Thoracic aorta (tissue), 2 donors: ENCODE measurements around the gene KCNJ13. TPM values are rescaled to one million over a fixed set of nuclear protein-coding genes. Genes with fewer than 3 reads are reported as not detected.

Experiments used
- ATAC-seq: fragments of 150-250 bp; one replicate; pipeline ENCODE4 v1.8.0; 2017; ENCODE audit warnings: low read depth; ENCODE audit not compliant: insufficient number of reproducible peaks, low FRiP score
- DNase-seq: peaks from one replicate; pipeline ENCODE4 v3.0.0-alpha.2; 2020; ENCODE audit warnings: low spot score
- H3K27ac ChIP-seq, 2 donors: fragments of 200-600 bp; sonication (generic); 1 replicate in 1 of 2; 2 replicates in 1 of 2; pipeline ENCODE4 v1.5.1; 2016; ENCODE audit warnings: mild to moderate bottlenecking in 2 of 2, moderate library complexity in 2 of 2
- H3K27me3 ChIP-seq: fragments of 200-600 bp; sonication (generic); replicated peaks from 2 replicates; pipeline ENCODE4 v1.6.0; 2016; ENCODE audit warnings: mild to moderate bottlenecking; ENCODE audit not compliant: insufficient read depth
- H3K36me3 ChIP-seq: fragments of 200-600 bp; sonication (generic); one replicate; pipeline ENCODE4 v1.5.1; 2016
- H3K4me1 ChIP-seq, 2 donors: fragments of 200-600 bp; sonication (generic); 1 replicate in 1 of 2; 2 replicates in 1 of 2; pipeline versions ENCODE4 v1.5.1 to v1.6.0; 2016; ENCODE audit warnings: low read depth in 2 of 2, mild to moderate bottlenecking in 1 of 2; ENCODE audit not compliant: control insufficient read depth in 1 of 2
- H3K4me3 ChIP-seq: fragments of 200-600 bp; sonication (generic); 2 replicates; pipeline ENCODE4 v1.5.1; 2016; ENCODE audit warnings: mild to moderate bottlenecking
- H3K9me3 ChIP-seq: fragments of 200-600 bp; sonication (generic); 2 replicates; pipeline ENCODE4 v1.5.1; 2016
- total RNA-seq, 2 donors: library from RNA; depleted of rRNA; stranded (reverse); fragments of >200 nt; gene quantifications; one replicate each; pipeline versions ENCODE4 v1.1.0 to v1.2.3, GENCODE V29; 2016
- TF ChIP-seq, protein P1 (sequence below): fragments of 200-600 bp; sonication (generic); IDR thresholded peaks from one replicate; pipeline ENCODE4 v1.5.1; 2019; ENCODE audit warnings: antibody characterized with exemption

The KCNJ13 gene
- total RNA-seq, 2 donors from 2014 or later = not detected

DNA sequence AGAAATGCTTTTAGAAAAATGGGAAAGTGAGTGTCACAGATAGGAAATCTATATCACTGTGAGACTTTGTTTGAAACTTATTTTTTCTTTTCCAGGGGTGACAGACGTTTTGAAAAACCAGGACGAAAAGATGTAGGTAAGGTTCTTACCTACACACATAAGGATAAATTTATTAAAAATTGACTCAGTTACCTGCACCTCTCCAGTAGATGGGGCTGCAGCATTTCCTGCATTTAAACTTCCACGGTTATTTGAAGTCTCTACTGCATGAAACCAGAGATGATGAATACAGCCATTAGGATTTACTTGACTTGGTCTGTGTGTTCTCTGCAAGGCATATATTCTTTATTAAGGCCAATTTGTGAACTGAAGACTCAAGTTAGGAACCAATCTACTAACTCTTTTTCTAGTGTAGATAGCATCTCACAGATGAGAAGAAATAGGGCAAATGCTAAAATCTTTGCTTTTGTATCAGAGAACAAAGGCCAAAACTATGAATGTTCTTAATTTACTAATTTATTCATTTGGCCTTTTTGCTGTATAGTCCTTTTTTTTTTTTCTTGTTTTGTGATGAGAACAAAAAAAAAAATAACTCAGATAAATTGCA lies 15.0 kb downstream of the KCNJ13 start:
- ATAC-seq = no peak
- Histone ChIP-seq H3K27me3 (no peaks in the 10 kb centered on the region), H3K27ac (no peak overlapping the region), H3K9me3 (no peaks in the 10 kb centered on the region), H3K4me3 (no peak overlapping the region), H3K36me3 (peaks cover 14% of the 10 kb centered on the region), H3K4me1 (no peaks in the 10 kb centered on the region)
- TF ChIP-seq, protein P1, sequence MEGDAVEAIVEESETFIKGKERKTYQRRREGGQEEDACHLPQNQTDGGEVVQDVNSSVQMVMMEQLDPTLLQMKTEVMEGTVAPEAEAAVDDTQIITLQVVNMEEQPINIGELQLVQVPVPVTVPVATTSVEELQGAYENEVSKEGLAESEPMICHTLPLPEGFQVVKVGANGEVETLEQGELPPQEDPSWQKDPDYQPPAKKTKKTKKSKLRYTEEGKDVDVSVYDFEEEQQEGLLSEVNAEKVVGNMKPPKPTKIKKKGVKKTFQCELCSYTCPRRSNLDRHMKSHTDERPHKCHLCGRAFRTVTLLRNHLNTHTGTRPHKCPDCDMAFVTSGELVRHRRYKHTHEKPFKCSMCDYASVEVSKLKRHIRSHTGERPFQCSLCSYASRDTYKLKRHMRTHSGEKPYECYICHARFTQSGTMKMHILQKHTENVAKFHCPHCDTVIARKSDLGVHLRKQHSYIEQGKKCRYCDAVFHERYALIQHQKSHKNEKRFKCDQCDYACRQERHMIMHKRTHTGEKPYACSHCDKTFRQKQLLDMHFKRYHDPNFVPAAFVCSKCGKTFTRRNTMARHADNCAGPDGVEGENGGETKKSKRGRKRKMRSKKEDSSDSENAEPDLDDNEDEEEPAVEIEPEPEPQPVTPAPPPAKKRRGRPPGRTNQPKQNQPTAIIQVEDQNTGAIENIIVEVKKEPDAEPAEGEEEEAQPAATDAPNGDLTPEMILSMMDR = peak; percentile 19
- DNase-seq = no peak

DNA sequence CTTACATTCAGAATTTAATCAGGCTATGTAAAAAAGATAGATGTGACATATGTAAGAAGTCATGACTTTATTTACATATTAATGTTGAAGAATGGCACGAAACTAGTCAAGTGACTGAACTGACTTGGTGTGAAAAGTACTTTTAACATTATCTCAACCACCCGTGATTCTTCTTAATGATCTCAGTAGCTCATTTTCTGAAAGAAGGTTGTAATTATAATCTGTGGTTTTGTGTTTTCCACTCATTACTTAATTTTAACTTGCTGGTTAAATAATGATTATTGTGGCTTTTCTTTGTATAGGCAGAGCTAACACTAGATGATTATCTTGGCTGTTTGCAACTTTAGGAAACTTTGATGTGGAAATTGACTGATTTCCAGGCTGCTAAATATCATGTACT lies 18.5 kb downstream of the KCNJ13 start:
- no peaks in the 10 kb centered on the region for H3K27me3 ChIP-seq
- H3K4me3 ChIP-seq = no peak overlapping the region
- DNase-seq (no peak), ATAC-seq (no peak)
- no peaks in the 10 kb centered on the region for H3K4me1 ChIP-seq
- no peaks in the 10 kb centered on the region for H3K9me3 ChIP-seq
- H3K36me3 ChIP-seq = peaks cover 7% of the 10 kb centered on the region
- H3K27ac ChIP-seq = no peak overlapping the region
- TF ChIP-seq, protein P1 = no peak

DNA sequence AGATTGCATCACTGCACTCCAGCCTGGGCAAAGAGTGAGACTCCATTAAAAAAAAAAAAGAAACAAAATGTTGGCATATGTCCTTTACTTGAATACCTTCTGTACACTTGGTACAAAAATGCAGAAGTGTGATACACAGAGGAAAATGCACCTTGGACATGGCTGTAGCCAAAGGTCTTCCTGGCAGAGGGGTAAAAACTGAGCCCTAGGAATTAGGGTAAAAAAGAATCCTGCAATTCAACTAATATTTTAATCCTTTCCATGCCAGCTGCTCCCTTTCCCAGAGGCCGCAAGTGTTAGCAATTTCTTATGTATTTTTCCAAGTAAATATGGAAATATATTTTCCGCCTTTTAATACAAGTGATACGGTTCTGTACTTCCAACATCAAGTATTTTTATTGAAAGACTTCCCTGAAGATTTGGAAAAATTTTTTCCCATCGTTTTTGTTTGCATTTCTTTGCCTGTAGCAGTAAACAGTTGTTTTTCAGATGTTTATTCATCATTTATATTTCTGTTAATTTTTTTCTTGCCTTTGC lies 26.2 kb downstream of the KCNJ13 start:
- Histone ChIP-seq H3K36me3 (peaks cover 33% of the 10 kb centered on the region), H3K27ac (no peak overlapping the region), H3K4me3 (no peak overlapping the region), H3K27me3 (no peaks in the 10 kb centered on the region), H3K4me1 (no peaks in the 10 kb centered on the region), H3K9me3 (no peaks in the 10 kb centered on the region)
- ATAC-seq (no peak), DNase-seq (no peak)
- TF ChIP-seq, protein P1 = no peak

DNA sequence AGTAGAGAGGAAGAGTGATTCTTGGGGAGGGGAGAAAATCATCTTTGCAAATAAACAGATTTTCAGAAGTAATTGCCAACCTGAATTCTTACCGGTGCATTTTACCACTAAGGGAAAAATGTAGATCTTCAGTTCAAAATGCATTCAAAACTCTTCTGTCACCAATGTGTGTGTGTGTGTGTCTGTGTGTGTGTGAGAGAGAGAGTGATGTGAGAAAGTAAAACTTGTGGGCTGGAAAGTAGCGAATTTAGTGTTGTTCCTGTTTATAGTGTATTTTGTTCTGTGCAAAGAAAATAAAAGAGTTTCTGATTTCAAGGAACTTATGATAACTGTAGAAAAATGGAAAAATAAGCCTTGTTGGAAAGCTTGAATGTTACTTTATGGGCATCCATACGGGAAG lies 27.0 kb downstream of the KCNJ13 start:
- ATAC-seq (no peak), DNase-seq (no peak)
- H3K36me3 ChIP-seq = peaks cover 33% of the 10 kb centered on the region
- H3K4me3 ChIP-seq = no peak overlapping the region
- H3K27me3 ChIP-seq = no peaks in the 10 kb centered on the region
- H3K4me1 ChIP-seq = no peaks in the 10 kb centered on the region
- H3K9me3 ChIP-seq = no peaks in the 10 kb centered on the region
- H3K27ac ChIP-seq = no peak overlapping the region
- TF ChIP-seq, protein P1 = no peak

DNA sequence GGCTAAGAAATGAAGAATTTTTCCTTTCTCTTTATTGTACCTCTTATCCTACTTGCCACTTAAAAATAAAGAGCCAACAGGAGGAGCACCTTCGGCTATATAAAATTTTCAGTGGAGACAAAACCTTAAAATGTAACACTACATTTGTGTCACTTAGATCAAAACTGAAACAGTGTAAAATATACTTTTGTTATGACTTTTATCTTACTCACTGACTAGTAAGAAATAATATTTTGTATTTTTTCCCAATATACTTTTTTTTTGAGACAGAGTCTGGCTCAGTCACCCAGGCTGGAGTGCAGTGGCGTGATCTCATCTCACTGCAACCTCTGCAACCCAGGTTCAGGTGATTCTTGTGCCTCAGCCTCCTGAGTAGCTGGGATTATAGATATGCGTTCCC lies 28.3 kb downstream of the KCNJ13 start:
- no peak for ATAC-seq
- H3K36me3 ChIP-seq = peaks cover 33% of the 10 kb centered on the region

More for the DNA sequence above, 28.3 kb downstream of the KCNJ13 start:
- DNase-seq = no peak
- no peaks in the 10 kb centered on the region for H3K9me3 ChIP-seq
- no peak overlapping the region for H3K27ac ChIP-seq
- no peaks in the 10 kb centered on the region for H3K4me1 ChIP-seq
- H3K4me3 ChIP-seq = no peak overlapping the region
- TF ChIP-seq, protein P1 = no peak
- H3K27me3 ChIP-seq = no peaks in the 10 kb centered on the region
